Uterus (tissue), 2 donors: ENCODE measurements around the gene PIK3R3.

Experiments
- CTCF ChIP-seq, 4 experiments: fragments of 200-600 bp in 2 of 4; fragments of 450-650 bp in 2 of 4; sonication (generic) in 2 of 4; IDR thresholded peaks; one replicate each; pipeline ENCODE4 v1.5.1; 2016 to 2019; ENCODE audit warnings: antibody characterized with exemption in 4 of 4, mild to moderate bottlenecking in 2 of 4, moderate library complexity in 1 of 4
- POLR2A ChIP-seq, 2 donors: fragments of 450-650 bp; IDR thresholded peaks; one replicate each; pipeline ENCODE4 v1.6.1; 2016; ENCODE audit warnings: antibody characterized with exemption in 2 of 2, mild to moderate bottlenecking in 1 of 2, moderate library complexity in 1 of 2

DNA sequence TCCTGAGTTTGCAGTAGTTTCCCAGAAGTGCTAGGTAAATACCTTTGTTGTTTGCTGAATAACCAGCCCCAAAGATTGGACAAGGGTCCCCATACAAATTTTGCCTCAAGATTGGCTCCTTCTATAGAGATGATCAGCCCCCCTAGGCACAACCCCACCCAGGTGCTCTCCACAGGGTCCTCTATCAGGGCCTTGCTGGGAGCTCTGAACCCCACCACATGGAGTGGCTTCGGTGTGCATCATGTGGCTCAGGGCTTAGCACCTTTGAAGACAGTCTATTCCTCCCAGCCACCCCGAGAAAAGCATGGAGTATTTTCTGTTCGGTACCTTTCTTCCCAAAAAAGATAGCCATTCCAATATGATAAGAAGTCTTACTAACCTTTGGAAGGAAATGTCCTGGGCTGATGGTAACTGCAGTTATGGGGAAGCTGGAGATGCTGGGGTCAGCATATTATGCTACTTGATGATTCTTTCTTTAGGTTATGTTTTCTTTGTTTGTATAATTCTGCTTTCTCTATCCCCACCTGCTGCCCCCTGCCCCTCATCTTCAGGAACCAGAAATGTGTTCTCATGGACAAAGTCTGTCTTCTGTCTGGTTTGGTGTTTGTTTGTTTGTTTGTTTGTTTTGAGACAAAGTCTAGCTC, 37.5 kb upstream of the PIK3R3 start:
- TF ChIP-seq POLR2A (IDR thresholded peaks at IDR 0.05), result no peak
- TF ChIP-seq CTCF (IDR thresholded peaks at IDR 0.05), result no peak
